GM23338 (cell line): ENCODE data around the gene SLC15A5. TPM values are rescaled to one million over a fixed set of nuclear protein-coding genes. Genes with fewer than 3 reads are reported as not detected.

Source experiments
- ATAC-seq: fragments of 200-7000 bp; cut with Tn5 transposase; 3 replicates; pipeline ENCODE4 v1.9.1; 2020
- DNase-seq: peaks from one replicate; pipeline ENCODE4 v3.0.0-alpha.2; 2015; ENCODE audit warnings: low spot score
- H2AFZ ChIP-seq: fragments of 200-600 bp; sonication (generic); 2 replicates; pipeline ENCODE4 v1.8.0; 2016; ENCODE audit warnings: antibody characterized with exemption, mild to moderate bottlenecking, moderate library complexity
- H3F3A ChIP-seq: fragments of 200-600 bp; sonication (generic); replicated peaks from 2 replicates; pipeline ENCODE4 v1.8.0; 2017; ENCODE audit warnings: antibody characterized with exemption, mixed run types, low read depth
- H3K27ac ChIP-seq: fragments of 200-600 bp; sonication (generic); 2 replicates; pipeline ENCODE4 v1.6.1; 2016; ENCODE audit warnings: low read depth
- H3K27me3 ChIP-seq: fragments of 200-600 bp; sonication (generic); 2 replicates; pipeline ENCODE4 v1.8.0; 2016; ENCODE audit warnings: mild to moderate bottlenecking, mixed run types, moderate library complexity; ENCODE audit not compliant: insufficient read depth
- H3K36me3 ChIP-seq: fragments of 200-600 bp; sonication (generic); 2 replicates; pipeline ENCODE4 v1.8.0; 2016; ENCODE audit warnings: mild to moderate bottlenecking; ENCODE audit not compliant: insufficient read depth
- H3K4me1 ChIP-seq: fragments of 200-600 bp; sonication (generic); 2 replicates; pipeline ENCODE4 v1.8.0; 2016; ENCODE audit warnings: mild to moderate bottlenecking, moderate library complexity; ENCODE audit not compliant: insufficient read depth
- H3K4me2 ChIP-seq: fragments of 200-600 bp; sonication (generic); 2 replicates; pipeline ENCODE4 v1.7.1; 2017; ENCODE audit warnings: mixed run types
- H3K4me3 ChIP-seq: fragments of 200-600 bp; sonication (generic); 2 replicates; pipeline ENCODE4 v1.6.1; 2016; ENCODE audit warnings: mixed run types
- H3K79me2 ChIP-seq: fragments of 200-600 bp; sonication (generic); replicated peaks from 2 replicates; pipeline ENCODE4 v1.8.0; 2017; ENCODE audit warnings: mild to moderate bottlenecking; ENCODE audit not compliant: insufficient read depth
- H3K9me2 ChIP-seq: fragments of 200-600 bp; sonication (generic); 2 replicates; pipeline ENCODE4 v1.8.0; 2017; ENCODE audit not compliant: insufficient read depth
- H4K20me1 ChIP-seq: fragments of 200-600 bp; sonication (generic); replicated peaks from 2 replicates; pipeline ENCODE4 v1.8.0; 2017; ENCODE audit warnings: mild to moderate bottlenecking; ENCODE audit not compliant: insufficient read depth
- H3K27ac Mint-ChIP-seq: 2 replicates; pipeline ENCODE4 v1.8.0; 2020; ENCODE audit warnings: inconsistent platforms, mild to moderate bottlenecking, moderate library complexity, mixed read lengths
- H3K27me3 Mint-ChIP-seq: 3 replicates; pipeline ENCODE4 v1.8.0; 2022; ENCODE audit warnings: low read depth, mild to moderate bottlenecking, moderate library complexity, mixed read lengths, inconsistent platforms; ENCODE audit not compliant: insufficient read depth, poor library complexity
- H3K36me3 Mint-ChIP-seq: 3 replicates; pipeline ENCODE4 v1.8.0; 2021; ENCODE audit warnings: low read depth, mild to moderate bottlenecking, inconsistent platforms, moderate library complexity, mixed read lengths
- H3K4me1 Mint-ChIP-seq: 3 replicates; pipeline ENCODE4 v1.8.0; 2020; ENCODE audit warnings: mild to moderate bottlenecking, inconsistent platforms, mixed read lengths
- H3K4me3 Mint-ChIP-seq: 3 replicates; pipeline ENCODE4 v1.8.0; 2021; ENCODE audit warnings: moderate library complexity, mild to moderate bottlenecking, inconsistent platforms, mixed read lengths
- H3K9me3 Mint-ChIP-seq: 3 replicates; pipeline ENCODE4 v1.8.0; 2020; ENCODE audit warnings: moderate library complexity, mild to moderate bottlenecking, inconsistent platforms, mixed read lengths
- CREB1 ChIP-seq: fragments of 250-450 bp; sonication (Bioruptor Pico); IDR thresholded peaks from 2 replicates; pipeline ENCODE4 v1.5.0; 2020; ENCODE audit warnings: low read depth, mild to moderate bottlenecking, moderate library complexity
- EZH2 ChIP-seq: fragments of 200-600 bp; sonication (generic); IDR thresholded peaks from one replicate; pipeline ENCODE4 v1.8.0; 2017; ENCODE audit warnings: antibody characterized with exemption, mild to moderate bottlenecking, low read depth; ENCODE audit not compliant: unreplicated experiment
- EZH2phosphoT487 ChIP-seq: fragments of 200-600 bp; sonication (generic); IDR thresholded peaks from one replicate; pipeline ENCODE4 v1.8.1; 2018; ENCODE audit warnings: antibody characterized with exemption; ENCODE audit not compliant: unreplicated experiment
- JUNB ChIP-seq: IDR thresholded peaks from one replicate; pipeline ENCODE4 v1.6.1; 2016; ENCODE audit warnings: antibody characterized with exemption; ENCODE audit not compliant: unreplicated experiment
- NANOG ChIP-seq: IDR thresholded peaks from 2 replicates; pipeline ENCODE4 v1.6.1; 2016; ENCODE audit warnings: antibody characterized with exemption, borderline replicate concordance
- STAT1 ChIP-seq: IDR thresholded peaks from one replicate; pipeline ENCODE4 v1.6.1; 2016; ENCODE audit warnings: antibody characterized with exemption; ENCODE audit not compliant: unreplicated experiment
- ZNF331 ChIP-seq: fragments of 250-450 bp; sonication (Bioruptor Pico); IDR thresholded peaks from 2 replicates; pipeline ENCODE4 v1.5.0; 2020; ENCODE audit warnings: low read depth, mild to moderate bottlenecking, moderate library complexity
- polyA plus RNA-seq: library from polyadenylated mRNA; unstranded; fragments of >200 nt; fragmentation: Nextera tagmentation; extraction: Ambion mirVana; gene quantifications from 2 replicates; pipeline ENCODE4 v1.2.1, GENCODE V29; 2016
- total RNA-seq: library from RNA; depleted of rRNA; stranded (reverse); fragments of >200 nt; shearing (Covaris generic); gene quantifications from 2 replicates; pipeline ENCODE4 v1.2.3, GENCODE V29; 2014
- TF ChIP-seq, protein P1 (sequence below): IDR thresholded peaks from one replicate; pipeline ENCODE4 v1.6.1; 2018; ENCODE audit warnings: antibody characterized with exemption; ENCODE audit not compliant: unreplicated experiment
- TF ChIP-seq, protein P2 (sequence below): fragments of 250-450 bp; sonication (Bioruptor Pico); IDR thresholded peaks from 2 replicates; pipeline ENCODE4 v1.5.0; 2020; ENCODE audit warnings: mild to moderate bottlenecking, moderate library complexity

Gene SLC15A5
- total and polyA plus RNA-seq, 2 experiments from 2014 or later = not detected

DNA sequence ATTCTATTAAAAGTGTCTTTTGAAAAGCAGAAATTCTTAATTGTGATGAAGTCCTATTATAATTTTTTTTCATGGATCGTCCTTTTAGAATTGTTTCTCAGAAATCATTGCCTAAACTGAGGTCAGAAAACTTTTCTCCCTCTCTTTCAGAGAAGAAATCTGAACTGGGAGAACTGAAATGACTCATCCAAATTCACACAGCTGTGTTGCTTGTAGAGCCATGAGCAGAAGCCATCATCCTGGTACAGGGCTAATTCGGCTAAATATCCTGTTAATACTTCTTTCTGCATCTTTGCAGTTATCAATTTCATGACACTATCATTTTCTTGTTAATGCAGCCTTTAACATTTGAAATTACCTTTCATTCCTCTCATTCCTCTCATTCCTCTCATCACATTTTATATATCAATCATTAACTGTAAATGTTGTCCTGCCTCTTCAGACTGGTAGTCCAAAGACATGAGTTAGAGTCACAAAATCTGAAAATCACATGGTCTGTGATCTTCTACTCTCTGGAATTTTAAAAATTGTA is 15.5 kb downstream of the SLC15A5 start:
- Histone ChIP-seq H3K36me3 (no peaks in the 10 kb centered on the region), H3K79me2 (no peaks in the 10 kb centered on the region), H3K27me3 (no peaks in the 10 kb centered on the region), H3K27ac (no peak overlapping the region), H4K20me1 (no peaks in the 10 kb centered on the region), H3K4me1 (no peaks in the 10 kb centered on the region), H3K4me2 (no peak overlapping the region), H3K9me2 (peaks cover 3% of the 10 kb centered on the region; the same call in 1 of the 2 replicates), H2AFZ (no peak overlapping the region), H3K4me3 (no peak overlapping the region), H3F3A (no peaks in the 10 kb centered on the region)
- TF ChIP-seq EZH2 (no peak), EZH2phosphoT487 (no peak), NANOG (no peak), STAT1 (no peak), JUNB (no peak), CREB1 (CRISPR knock-in tag) (no peak), ZNF331 (CRISPR knock-in tag) (no peak)
- TF ChIP-seq, protein P1, sequence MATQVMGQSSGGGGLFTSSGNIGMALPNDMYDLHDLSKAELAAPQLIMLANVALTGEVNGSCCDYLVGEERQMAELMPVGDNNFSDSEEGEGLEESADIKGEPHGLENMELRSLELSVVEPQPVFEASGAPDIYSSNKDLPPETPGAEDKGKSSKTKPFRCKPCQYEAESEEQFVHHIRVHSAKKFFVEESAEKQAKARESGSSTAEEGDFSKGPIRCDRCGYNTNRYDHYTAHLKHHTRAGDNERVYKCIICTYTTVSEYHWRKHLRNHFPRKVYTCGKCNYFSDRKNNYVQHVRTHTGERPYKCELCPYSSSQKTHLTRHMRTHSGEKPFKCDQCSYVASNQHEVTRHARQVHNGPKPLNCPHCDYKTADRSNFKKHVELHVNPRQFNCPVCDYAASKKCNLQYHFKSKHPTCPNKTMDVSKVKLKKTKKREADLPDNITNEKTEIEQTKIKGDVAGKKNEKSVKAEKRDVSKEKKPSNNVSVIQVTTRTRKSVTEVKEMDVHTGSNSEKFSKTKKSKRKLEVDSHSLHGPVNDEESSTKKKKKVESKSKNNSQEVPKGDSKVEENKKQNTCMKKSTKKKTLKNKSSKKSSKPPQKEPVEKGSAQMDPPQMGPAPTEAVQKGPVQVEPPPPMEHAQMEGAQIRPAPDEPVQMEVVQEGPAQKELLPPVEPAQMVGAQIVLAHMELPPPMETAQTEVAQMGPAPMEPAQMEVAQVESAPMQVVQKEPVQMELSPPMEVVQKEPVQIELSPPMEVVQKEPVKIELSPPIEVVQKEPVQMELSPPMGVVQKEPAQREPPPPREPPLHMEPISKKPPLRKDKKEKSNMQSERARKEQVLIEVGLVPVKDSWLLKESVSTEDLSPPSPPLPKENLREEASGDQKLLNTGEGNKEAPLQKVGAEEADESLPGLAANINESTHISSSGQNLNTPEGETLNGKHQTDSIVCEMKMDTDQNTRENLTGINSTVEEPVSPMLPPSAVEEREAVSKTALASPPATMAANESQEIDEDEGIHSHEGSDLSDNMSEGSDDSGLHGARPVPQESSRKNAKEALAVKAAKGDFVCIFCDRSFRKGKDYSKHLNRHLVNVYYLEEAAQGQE = no peak
- TF ChIP-seq, protein P2, sequence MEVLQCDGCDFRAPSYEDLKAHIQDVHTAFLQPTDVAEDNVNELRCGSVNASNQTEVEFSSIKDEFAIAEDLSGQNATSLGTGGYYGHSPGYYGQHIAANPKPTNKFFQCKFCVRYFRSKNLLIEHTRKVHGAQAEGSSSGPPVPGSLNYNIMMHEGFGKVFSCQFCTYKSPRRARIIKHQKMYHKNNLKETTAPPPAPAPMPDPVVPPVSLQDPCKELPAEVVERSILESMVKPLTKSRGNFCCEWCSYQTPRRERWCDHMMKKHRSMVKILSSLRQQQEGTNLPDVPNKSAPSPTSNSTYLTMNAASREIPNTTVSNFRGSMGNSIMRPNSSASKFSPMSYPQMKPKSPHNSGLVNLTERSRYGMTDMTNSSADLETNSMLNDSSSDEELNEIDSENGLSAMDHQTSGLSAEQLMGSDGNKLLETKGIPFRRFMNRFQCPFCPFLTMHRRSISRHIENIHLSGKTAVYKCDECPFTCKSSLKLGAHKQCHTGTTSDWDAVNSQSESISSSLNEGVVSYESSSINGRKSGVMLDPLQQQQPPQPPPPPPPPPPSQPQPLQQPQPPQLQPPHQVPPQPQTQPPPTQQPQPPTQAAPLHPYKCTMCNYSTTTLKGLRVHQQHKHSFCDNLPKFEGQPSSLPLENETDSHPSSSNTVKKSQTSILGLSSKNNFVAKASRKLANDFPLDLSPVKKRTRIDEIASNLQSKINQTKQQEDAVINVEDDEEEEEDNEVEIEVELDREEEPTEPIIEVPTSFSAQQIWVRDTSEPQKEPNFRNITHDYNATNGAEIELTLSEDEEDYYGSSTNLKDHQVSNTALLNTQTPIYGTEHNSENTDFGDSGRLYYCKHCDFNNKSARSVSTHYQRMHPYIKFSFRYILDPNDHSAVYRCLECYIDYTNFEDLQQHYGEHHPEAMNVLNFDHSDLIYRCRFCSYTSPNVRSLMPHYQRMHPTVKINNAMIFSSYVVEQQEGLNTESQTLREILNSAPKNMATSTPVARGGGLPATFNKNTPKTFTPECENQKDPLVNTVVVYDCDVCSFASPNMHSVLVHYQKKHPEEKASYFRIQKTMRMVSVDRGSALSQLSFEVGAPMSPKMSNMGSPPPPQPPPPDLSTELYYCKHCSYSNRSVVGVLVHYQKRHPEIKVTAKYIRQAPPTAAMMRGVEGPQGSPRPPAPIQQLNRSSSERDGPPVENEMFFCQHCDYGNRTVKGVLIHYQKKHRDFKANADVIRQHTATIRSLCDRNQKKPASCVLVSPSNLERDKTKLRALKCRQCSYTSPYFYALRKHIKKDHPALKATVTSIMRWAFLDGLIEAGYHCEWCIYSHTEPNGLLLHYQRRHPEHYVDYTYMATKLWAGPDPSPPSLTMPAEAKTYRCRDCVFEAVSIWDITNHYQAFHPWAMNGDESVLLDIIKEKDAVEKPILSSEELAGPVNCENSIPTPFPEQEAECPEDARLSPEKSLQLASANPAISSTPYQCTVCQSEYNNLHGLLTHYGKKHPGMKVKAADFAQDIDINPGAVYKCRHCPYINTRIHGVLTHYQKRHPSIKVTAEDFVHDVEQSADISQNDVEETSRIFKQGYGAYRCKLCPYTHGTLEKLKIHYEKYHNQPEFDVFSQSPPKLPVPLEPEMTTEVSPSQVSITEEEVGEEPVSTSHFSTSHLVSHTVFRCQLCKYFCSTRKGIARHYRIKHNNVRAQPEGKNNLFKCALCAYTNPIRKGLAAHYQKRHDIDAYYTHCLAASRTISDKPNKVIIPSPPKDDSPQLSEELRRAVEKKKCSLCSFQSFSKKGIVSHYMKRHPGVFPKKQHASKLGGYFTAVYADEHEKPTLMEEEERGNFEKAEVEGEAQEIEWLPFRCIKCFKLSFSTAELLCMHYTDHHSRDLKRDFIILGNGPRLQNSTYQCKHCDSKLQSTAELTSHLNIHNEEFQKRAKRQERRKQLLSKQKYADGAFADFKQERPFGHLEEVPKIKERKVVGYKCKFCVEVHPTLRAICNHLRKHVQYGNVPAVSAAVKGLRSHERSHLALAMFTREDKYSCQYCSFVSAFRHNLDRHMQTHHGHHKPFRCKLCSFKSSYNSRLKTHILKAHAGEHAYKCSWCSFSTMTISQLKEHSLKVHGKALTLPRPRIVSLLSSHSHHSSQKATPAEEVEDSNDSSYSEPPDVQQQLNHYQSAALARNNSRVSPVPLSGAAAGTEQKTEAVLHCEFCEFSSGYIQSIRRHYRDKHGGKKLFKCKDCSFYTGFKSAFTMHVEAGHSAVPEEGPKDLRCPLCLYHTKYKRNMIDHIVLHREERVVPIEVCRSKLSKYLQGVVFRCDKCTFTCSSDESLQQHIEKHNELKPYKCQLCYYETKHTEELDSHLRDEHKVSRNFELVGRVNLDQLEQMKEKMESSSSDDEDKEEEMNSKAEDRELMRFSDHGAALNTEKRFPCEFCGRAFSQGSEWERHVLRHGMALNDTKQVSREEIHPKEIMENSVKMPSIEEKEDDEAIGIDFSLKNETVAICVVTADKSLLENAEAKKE = no peak
- H3K9me3 Mint-ChIP-seq = peaks cover 30% of the 10 kb centered on the region
- no peaks in the 10 kb centered on the region for H3K4me1 Mint-ChIP-seq
- no peaks in the 10 kb centered on the region for H3K27me3 Mint-ChIP-seq
- H3K4me3 Mint-ChIP-seq = no peak overlapping the region
- ATAC-seq = no peak
- no peak for DNase-seq
- peaks cover 19% of the 10 kb centered on the region; the same call in 2 of the 3 replicates for H3K36me3 Mint-ChIP-seq
- H3K27ac Mint-ChIP-seq = no peak overlapping the region
